Pancreas (tissue), 10 donors: ENCODE results near the gene CUX1. TPM values are rescaled to one million over a fixed set of nuclear protein-coding genes. Genes with fewer than 3 reads are reported as not detected.
"Not testable (repeated sequence)": the region's sequence is repeated elsewhere in the genome, so short reads cannot be mapped to it uniquely, and the experiment has no call there.

Experiments
- ATAC-seq, 4 donors: fragments of 200-7000 bp; cut with Tn5 transposase; one replicate each; pipeline versions ENCODE4 v1.8.0 to v1.9.1; 2020; ENCODE audit warnings: mild to moderate bottlenecking in 4 of 4, moderate library complexity in 4 of 4
- DNase-seq, 6 donors: peaks; one replicate each; pipeline ENCODE4 v3.0.0-alpha.2; 2020
- FAIRE-seq: peaks from 2 replicates; lab custom pipeline; 2012; peaks lifted over from hg19 to GRCh38; lab: Jason Lieb, UNC
- H3K27ac ChIP-seq, 4 donors: fragments of 200-600 bp; sonication (generic); 1 replicate in 3 of 4; 2 replicates in 1 of 4; pipeline versions ENCODE4 v1.5.0 to v1.8.0; 2020
- H3K27me3 ChIP-seq, 4 donors: fragments of 200-600 bp; one replicate each; pipeline ENCODE4 v1.8.0; 2021
- H3K36me3 ChIP-seq, 3 donors: fragments of 200-600 bp; sonication (generic) in 1 of 3; one replicate each; pipeline versions ENCODE4 v1.5.0 to v1.8.0; 2020 to 2021
- H3K4me1 ChIP-seq, 3 donors: fragments of 200-600 bp; one replicate each; pipeline ENCODE4 v1.8.0; 2021
- H3K4me3 ChIP-seq, 4 donors: fragments of 200-600 bp; sonication (generic) in 2 of 4; one replicate each; pipeline versions ENCODE4 v1.5.0 to v1.8.0; 2020 to 2021
- H3K9me3 ChIP-seq, 4 donors: fragments of 200-600 bp; one replicate each; pipeline ENCODE4 v1.8.0; 2021
- CTCF ChIP-seq, 4 donors: fragments of 200-600 bp; sonication (generic) in 3 of 4; IDR thresholded peaks; one replicate each; pipeline versions ENCODE4 v1.5.0 to v1.8.0; 2021; ENCODE audit warnings: antibody characterized with exemption in 4 of 4
- WGBS, 2 donors: extraction: QIAGEN DNeasy Blood & Tissue Kit; methylation state at CpG; one replicate each; pipeline ENCODE4 v1.1.7; 2013; 5-methylcytosine and 5-hydroxymethylcytosine counted together
- intact Hi-C, 3 donors: fragments of 100-400 bp; cut with DNase I; formaldehyde crosslinking; loops; one replicate each; pipeline versions ENCODE4 v1.11.1 to v1.14.2; 2022
- polyA plus RNA-seq, 2 donors: library from polyadenylated mRNA; stranded (reverse); fragments of 200-250 nt; gene quantifications; one replicate each; pipeline ENCODE4 v1.2.3, GENCODE V29; 2013
- total RNA-seq, 6 donors: library from RNA; stranded (reverse); fragmentation: NEBNext Ultra II Directional in 4 of 6; extraction: Animal tissue kit (Norgen Biotek cat#: 25700) in 4 of 6; gene quantifications; one replicate each; pipeline versions ENCODE4 v1.2.1 to v1.2.4, GENCODE V29; 2021 to 2023
- donor health status: healthy with polysubstance abuse.
- donor health status: DM: no; HTN: no; CAD: no; lungs with moderate emphysema.
- donor health status: DM: no; HTN: no; CAD: no.
- donor health status: control.
- donor health status: control.
- donor health status: Bipolar disorder and iron deficiency.
- donor health status: DM: yes; HTN: yes; CAD: no.
- donor health status: DM: no; HTN: no; CAD: no.
- donor health status: DM: no; HTN: no; CAD: no.
- donor health status: DM: yes; HTN: yes; CAD: no.

Gene CUX1
- total and polyA plus RNA-seq, 8 donors = 18.9 to 61.2 (median 45.1) TPM

- TF ChIP-seq CTCF (IDR thresholded peaks at IDR 0.05) = no peak
- no peaks in the 10 kb centered on the region for H3K27me3 ChIP-seq
- intact Hi-C loops = no loop called here
- no peak for DNase-seq
- FAIRE-seq = no peak
- 95% methylated on average over 7 of the region's 7 CpGs for WGBS, 2 donors
- H3K4me3 ChIP-seq = no peak overlapping the region
- no peak for ATAC-seq
- no peaks in the 10 kb centered on the region for H3K9me3 ChIP-seq
- no peaks in the 10 kb centered on the region for H3K4me1 ChIP-seq
- H3K27ac ChIP-seq = no peak overlapping the region
- H3K36me3 ChIP-seq = no peaks in the 10 kb centered on the region
These were observed 202.0 kb downstream of the CUX1 start for GRCh38 chr7:102019461-102019860.

- 93 to 96% methylated on average over 24 of the region's 24 CpGs for WGBS, 2 donors
- no peak for FAIRE-seq
- no peak overlapping the region for H3K27ac ChIP-seq
- H3K27me3 ChIP-seq = no peaks in the 10 kb centered on the region
- no peaks in the 10 kb centered on the region for H3K4me1 ChIP-seq
- no peak for DNase-seq
- H3K4me3 ChIP-seq = no peak overlapping the region
- intact Hi-C loops = no loop called here
- H3K9me3 ChIP-seq = no peaks in the 10 kb centered on the region
- no peaks in the 10 kb centered on the region for H3K36me3 ChIP-seq
- TF ChIP-seq CTCF (IDR thresholded peaks at IDR 0.05) = no peak
- no peak for ATAC-seq
These were observed 204.6 kb downstream of the CUX1 start for GRCh38 chr7:102021841-102022618.

GRCh38 chr7:102024005-102024768 is 206.8 kb downstream of the CUX1 start:
- FAIRE-seq (no peak), DNase-seq (no peak), ATAC-seq (no peak)
- Histone ChIP-seq H3K4me1 (no peaks in the 10 kb centered on the region), H3K36me3 (peaks cover 0 to 2% (median 0%) of the 10 kb centered on the region in 3 donors), H3K4me3 (no peak overlapping the region), H3K27me3 (no peaks in the 10 kb centered on the region), H3K27ac (no peak overlapping the region), H3K9me3 (no peaks in the 10 kb centered on the region)
- 79 to 84% methylated on average over 10 of the region's 10 CpGs for WGBS, 2 donors
- TF ChIP-seq CTCF (IDR thresholded peaks at IDR 0.05) = no peak
- intact Hi-C loops = no loop called here

GRCh38 chr7:102024769-102025391 is 207.5 kb downstream of the CUX1 start:
- TF ChIP-seq CTCF (IDR thresholded peaks at IDR 0.05) = no peak
- DNase-seq (no peak), FAIRE-seq (no peak), ATAC-seq (peak in 2 of 4 donors; percentile 17 to 29)
- Histone ChIP-seq H3K9me3 (no peaks in the 10 kb centered on the region), H3K4me1 (no peaks in the 10 kb centered on the region), H3K27ac (no peak overlapping the region), H3K36me3 (peaks cover 0 to 3% (median 0%) of the 10 kb centered on the region in 3 donors), H3K4me3 (no peak overlapping the region), H3K27me3 (no peaks in the 10 kb centered on the region)
- WGBS, 2 donors = 78 to 79% methylated on average over 15 of the region's 15 CpGs
- intact Hi-C loops = no loop called here

GRCh38 chr7:102025777-102026176 is 208.4 kb downstream of the CUX1 start:
- FAIRE-seq, intact Hi-C loops: not testable (repeated sequence)

More at GRCh38 chr7:102025777-102026176, 208.4 kb downstream of the CUX1 start:
- not testable (repeated sequence) for H3K4me3 ChIP-seq, DNase-seq, H3K9me3 ChIP-seq, H3K27me3 ChIP-seq, ATAC-seq, H3K4me1 ChIP-seq, H3K36me3 ChIP-seq, H3K27ac ChIP-seq
- 73 to 79% methylated on average over 4 of the region's 4 CpGs for WGBS, 2 donors
